ENCODE measurements around the gene SULT2A1.
"Not testable (repeated sequence)": the region's sequence is repeated elsewhere in the genome, so short reads cannot be mapped to it uniquely, and the experiment has no call there.

SULT2A1 gene

GRCh38 chr19:47860602-47861297, 25.4 kb downstream of the SULT2A1 start:
- DNase-seq: no peak

GRCh38 chr19:47859838-47860237, 26.3 kb downstream of the SULT2A1 start:
- not testable (repeated sequence) for DNase-seq

- DNase-seq: not testable (repeated sequence)
Measured at GRCh38 chr19:47858646-47859285, 27.3 kb downstream of the SULT2A1 start, which contains the start of gene TPRX2. TPRX2 (plus strand) TSS chr19:47859235; CDS start chr19:47859247, 12 bp downstream.

- not testable (repeated sequence) for DNase-seq
Measured at GRCh38 chr19:47858231-47858630, 27.9 kb downstream of the SULT2A1 start.

- no peak for DNase-seq
Measured at GRCh38 chr19:47854459-47854858, 31.7 kb downstream of the SULT2A1 start.

- DNase-seq: no peak
Measured at GRCh38 chr19:47853003-47853402, 33.1 kb downstream of the SULT2A1 start.

- no peak for DNase-seq
Measured at GRCh38 chr19:47848823-47849473, 37.2 kb downstream of the SULT2A1 start.

GRCh38 chr19:47848425-47848822, 37.7 kb downstream of the SULT2A1 start:
- DNase-seq: no peak

- DNase-seq: no peak
Measured at GRCh38 chr19:47842941-47843340, 43.2 kb downstream of the SULT2A1 start.

- no peak for DNase-seq
Measured at GRCh38 chr19:47839913-47840312, 46.2 kb downstream of the SULT2A1 start.

- DNase-seq: no peak
Measured at GRCh38 chr19:47839411-47839810, 46.7 kb downstream of the SULT2A1 start.

- no peak for DNase-seq
Measured at GRCh38 chr19:47836038-47836437, 50.1 kb downstream of the SULT2A1 start.

GRCh38 chr19:47832723-47833122, 53.4 kb downstream of the SULT2A1 start:
- no peak for DNase-seq

GRCh38 chr19:47826800-47827199, 59.3 kb downstream of the SULT2A1 start:
- no peak for DNase-seq

- DNase-seq: no peak
Measured at GRCh38 chr19:47824396-47824795, 61.7 kb downstream of the SULT2A1 start.

- DNase-seq: no peak
Measured at GRCh38 chr19:47821460-47822020, 64.6 kb downstream of the SULT2A1 start, which contains the start of gene CRX. CRX (plus strand) TSS chr19:47821937; CDS start chr19:47834444, 12,507 bp downstream.

All from anterior cingulate cortex (tissue), 58 donors.